GM21529 (cell line): ENCODE results near the gene COL6A2.

Experiments
- ATAC-seq: cut with Tn5 transposase; IDR thresholded peaks from one replicate; pipeline ENCODE4 v1.9.1; 2021; ENCODE audit not compliant: unreplicated experiment

The COL6A2 gene

DNA sequence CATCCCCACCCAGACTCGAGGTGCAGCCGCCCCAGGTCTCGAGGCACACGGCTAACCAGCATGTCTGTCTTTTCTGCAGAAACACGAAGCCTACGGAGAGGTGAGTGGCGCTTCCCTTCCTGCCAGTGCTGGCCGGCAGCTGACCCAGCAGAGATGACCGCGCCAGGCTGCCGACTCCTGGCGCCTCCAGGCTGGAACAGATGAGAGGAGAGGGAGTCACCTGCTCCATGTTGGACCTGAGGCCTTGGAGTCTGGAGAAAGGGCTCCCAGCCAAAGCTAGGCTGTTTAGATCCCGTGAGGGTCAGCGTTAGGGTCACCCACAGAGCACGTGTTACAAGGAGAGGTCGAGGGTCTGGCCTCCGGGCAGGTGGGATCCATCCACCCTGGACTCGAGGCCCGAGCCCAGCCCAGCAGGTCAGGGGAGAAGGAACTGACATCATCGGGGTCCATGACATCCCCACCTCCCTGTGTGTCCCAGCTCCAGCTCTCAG lies 14.9 kb downstream of the COL6A2 start:
- no peak for ATAC-seq

DNA sequence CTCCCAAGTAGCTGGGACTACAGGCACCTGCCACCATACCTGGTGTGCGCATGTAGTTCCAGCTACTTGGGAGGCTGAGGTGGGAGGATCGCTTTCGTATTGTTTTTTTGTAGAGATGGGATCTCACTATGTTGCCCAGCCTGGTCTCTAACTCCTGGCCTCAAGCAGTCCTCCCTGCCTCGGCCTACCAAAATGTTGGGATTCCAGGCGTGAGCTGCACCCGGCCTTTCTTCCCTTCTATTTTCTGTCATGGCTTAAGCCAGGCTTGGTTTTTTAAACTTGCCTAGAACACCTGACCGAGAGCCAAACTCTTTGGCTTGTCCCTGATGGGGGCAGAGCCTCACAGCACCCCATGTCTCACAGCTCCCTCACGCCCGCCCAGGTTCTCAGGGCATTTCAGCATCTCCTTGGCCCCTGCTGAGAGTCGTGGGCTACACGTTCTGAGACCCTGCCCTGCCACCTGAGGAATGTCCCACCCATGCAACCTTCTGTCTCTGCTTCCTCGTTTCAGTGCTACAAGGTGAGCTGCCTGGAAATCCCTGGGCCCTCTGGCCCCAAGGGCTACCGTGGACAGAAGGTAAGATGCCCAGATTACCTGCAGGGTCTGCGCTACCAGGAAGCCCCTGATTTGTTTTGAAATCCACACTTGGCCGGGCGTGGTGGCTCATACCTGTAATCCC lies 15.7 kb downstream of the COL6A2 start:
- ATAC-seq = no peak

DNA sequence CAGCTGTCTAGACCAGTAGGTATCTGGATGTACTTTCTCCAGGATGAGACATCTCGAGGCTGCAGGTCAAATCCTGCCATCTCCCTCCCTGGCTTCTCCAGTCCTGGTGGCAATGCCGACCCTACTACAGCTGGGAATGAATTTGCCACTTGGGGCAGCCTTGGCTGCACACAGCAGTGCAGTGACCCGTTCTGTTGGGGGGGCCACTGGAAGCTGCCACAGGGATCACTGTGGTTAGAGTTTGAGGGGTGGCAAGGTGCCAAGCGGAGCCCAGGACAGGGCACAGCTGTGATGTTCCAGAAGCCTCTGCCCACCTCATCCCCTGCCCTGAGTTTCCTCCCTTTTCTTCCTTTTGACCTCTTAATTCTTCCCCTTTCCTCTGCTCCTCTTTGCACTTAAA lies 17.1 kb downstream of the COL6A2 start:
- no peak for ATAC-seq

DNA sequence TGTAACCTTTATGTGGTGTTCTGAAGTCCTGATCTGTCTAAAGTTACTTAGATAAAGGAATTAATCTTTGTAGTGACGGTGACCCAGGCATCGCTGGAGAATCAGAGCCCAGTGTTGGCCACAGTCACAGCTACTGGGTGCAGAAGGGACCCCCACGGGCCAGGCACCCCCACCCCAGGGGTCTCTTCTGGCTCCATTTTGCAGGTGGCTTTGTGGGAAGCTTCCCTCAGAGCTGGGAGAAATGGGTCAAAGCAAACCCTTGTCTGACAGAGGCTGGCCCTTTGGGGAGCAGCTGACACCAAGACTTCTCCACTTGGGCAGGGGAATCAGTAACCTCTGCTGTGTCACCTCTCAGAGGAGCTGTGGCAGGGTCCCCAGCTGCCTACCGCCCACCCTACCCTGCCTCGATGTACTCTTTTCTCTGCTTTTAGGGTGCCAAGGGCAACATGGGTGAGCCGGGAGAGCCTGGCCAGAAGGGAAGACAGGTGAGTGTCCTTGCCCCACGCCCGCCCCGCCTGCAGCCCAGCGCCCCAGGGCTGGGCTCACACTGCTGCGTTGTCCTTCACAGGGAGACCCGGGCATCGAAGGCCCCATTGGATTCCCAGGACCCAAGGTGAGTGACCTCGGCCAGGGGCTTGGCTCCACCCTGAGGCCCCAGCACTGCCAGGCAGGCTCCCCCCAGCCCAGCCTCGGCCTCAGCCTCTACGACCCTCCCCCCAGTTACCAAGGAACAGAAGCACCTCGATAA lies 17.7 kb downstream of the COL6A2 start:
- no peak for ATAC-seq

DNA sequence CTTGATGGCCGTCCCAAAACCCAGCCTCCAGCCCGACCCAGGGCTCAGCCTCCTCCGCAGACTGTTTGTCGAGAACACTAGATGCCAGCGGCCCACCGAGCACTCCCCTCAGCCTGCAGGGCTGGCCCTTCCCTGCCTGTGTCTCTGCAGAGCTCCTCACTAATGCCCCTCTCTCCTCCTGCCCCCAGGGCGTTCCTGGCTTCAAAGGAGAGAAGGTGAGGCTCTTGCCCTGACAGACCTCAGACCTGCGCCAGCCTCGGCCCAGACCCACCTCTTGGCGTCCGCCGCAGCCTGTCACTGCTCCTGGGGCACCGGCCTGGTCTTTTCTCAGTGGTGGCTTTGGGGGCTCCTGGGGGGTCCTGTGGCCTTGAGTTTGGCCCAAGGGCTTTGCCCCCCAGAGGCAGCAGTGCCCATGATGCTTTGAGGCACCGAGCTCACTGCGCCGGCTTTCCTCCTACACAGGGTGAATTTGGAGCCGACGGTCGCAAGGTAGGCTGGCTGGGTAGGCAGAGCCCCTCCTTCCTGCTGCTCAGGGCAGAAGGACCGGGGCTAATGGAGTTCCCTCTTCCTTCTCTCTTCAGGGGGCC lies 18.4 kb downstream of the COL6A2 start:
- no peak for ATAC-seq

DNA sequence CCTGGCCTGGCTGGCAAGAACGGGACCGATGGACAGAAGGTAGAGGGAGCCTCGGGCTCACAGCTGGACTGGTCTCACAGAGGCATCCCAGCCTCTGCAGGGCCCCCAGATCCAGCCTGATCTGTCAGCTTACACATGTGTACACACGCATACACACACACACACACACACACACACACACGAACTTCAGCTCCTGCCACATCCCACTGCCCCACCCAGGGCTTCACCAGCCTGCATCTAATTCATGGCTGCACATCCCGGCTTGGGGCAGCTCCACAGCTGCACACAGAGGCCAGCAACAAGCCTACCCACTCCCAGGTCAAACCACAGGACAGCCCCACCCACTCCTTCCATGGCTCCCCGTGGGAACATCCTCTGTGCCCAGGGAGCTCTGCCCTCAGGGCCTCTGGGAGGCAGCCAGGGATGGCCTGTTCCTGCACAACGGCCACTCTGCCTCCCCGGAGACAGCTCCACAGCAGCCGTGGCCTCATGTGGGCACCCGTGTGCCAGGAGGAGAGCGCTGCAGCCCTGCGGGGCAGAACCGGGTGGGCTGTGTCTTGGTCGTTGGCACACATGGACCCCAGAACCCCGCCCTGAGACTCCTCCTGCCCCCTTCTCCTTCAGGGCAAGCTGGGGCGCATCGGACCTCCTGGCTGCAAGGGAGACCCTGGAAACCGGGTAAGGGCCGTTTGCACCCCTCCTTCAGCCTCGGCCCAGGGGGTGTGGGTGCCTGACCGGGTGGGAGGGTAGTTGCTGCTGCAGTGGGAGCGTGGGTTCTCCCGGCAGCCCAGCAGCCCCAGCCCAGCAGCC lies 19.1 kb downstream of the COL6A2 start:
- no peak for ATAC-seq

DNA sequence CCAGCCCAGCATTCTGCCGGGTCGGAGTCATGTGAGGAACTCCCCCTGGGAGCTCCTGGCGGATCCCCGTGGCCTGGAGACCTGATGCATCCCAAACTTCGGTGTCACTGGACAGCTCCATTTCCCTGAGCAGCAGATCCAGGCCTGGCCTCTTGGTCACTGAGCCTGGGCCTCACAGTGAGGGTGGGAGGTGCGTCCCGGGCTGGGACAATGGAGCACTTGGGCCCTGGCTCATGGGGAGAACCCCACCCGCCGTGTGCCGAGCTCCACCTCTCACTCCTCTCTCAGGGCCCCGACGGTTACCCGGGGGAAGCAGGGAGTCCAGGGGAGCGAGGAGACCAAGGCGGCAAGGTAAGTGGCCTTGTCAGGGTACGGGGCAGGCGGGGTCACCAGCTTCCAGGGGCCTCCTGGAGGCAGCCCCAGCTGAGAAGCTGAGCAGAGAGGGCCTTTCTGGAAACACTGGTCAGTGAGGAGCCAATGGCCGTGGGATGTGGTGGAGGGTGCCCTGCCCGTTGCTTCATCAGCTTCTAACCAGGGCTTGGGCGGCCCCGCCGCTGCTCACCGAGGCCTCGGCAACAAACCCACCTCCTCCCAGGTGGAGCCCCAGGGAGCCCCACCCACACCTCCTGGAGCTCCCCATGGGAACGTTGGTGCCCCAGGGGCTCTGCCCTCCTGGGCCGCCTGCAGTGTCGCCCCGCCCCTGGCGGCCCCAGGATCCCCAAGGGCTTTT lies 19.8 kb downstream of the COL6A2 start:
- ATAC-seq = no peak

DNA sequence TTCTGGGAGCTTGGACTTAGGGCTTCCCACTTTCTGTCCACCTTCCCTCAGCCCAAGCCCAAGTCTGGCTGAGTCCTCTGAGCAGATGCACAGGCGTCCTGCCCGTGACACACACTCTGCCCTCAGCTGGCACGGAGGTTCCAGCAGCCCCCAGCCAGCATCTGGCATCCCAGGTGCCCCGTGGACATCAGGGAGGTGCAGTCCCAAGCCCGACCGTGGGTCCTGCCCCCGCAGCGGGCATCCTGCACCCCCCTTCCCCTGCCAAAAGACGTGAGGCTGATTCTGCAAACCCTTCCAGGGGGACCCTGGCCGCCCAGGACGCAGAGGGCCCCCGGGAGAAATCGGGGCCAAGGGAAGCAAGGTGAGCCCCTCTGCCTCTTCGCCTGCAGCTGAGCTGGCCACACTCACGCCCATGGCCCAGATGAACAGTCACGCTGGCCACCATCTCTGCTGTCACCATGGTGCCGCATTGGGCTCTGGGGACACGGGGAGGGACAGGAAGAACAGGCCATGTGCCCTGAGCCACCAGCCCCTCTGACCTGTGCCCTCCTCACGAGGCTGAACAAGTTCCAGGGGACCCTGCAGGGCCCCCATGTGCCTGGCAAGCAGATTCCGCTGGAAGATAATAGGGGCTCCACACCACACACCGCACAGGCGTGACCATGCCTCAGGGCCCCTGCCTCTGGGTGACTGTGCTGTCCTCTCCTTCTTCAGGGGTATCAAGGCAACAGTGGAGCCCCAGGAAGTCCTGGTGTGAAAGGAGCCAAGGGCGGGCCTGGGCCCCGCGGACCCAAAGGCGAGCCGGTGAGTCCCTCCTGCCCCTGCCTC lies 20.6 kb downstream of the COL6A2 start:
- ATAC-seq = no peak

DNA sequence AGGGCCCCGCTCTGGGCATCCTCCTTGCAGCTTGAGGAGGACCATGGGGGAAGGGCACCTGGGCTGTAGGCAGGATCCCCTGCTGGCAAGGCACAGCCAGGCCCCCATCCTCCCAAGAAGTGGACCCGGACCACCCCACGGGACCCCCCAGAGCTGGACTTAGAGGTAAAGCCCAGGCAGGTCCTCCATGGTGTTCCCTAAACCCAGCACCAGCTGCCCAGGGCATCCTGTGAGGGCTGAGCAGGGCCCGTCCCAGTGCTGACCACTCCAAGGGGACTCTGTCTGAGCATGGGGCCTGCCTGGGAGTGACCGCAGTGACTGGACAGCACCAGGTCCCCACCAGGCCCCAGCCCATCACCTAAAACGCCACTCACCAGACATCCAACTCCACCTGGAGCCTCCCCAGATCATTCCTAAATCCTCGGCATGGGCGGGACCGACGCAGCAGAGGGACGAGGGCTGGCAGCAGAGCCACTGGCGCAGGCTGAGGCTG lies 21.3 kb downstream of the COL6A2 start:
- ATAC-seq = no peak

DNA sequence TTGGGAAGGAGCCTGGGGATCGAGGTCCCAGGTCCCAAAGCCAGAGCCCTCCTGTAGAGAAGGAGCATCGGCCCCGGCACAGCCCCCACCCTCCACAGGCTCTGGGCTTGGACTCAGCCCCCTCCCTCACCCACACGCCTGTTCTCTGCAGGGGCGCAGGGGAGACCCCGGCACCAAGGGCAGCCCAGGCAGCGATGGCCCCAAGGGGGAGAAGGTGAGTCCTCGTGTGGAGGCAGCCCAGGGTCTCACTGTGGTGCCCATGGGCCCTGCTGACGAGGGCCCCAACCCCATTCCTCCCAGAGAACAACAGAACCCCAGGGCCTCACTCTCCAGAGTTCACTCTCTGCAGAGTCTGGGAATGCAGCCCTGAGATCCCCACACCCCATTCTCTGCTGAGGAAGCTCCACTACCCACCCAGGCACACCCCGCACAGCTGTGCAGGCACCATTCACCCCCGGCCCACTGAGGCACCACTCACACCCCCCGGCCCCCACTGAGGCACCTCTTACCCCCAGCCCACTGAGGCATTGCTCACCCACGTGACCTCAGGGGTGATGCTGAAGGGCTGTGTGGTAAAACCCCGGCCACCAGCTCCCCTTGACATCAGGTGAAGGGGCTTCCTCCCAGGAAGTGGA lies 21.8 kb downstream of the COL6A2 start:
- no peak for ATAC-seq

DNA sequence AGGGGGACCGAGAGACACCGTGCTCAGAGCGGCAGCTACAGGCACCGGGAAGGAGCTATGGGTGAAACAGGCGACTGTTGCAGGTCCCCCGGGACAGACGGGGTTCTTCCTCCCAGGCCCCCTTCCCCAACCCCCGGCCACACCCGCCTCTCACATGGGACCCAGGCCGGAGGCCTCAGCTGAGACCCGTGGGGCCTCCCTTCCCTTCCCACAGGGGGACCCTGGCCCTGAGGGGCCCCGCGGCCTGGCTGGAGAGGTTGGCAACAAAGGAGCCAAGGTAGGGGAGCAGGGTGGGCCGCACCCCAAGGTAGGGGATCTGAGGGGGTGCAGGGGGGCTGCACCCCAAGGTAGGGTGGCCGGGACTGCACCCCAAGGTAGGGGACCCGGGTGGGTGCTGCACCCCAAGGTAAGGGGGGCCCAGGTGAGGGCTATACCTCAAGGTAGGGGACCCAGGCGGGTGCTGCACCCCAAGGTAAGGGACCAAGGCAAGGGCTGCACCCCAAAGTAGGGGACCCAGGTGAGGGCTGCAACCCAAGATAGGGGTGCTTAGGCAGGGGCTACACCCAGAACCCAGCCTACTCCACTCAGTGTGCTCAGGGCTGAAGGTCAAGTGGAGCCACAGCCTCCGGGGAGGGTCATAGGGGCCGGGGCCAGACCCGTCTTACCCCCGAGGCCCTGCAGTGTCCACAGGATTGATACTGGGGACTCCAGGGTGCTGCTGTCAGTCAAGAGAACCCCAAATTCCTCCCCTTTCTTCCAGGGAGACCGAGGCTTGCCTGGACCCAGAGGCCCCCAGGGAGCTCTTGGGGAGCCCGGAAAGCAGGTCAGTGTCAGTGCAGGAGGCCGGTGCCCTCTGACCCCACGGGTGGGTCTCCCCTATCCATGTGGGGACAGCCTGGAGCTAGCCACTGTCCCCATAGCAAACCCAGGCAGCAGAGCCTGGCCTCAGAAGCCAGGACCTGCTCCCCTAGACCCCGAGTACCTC lies 22.7 kb downstream of the COL6A2 start:
- ATAC-seq = no peak

DNA sequence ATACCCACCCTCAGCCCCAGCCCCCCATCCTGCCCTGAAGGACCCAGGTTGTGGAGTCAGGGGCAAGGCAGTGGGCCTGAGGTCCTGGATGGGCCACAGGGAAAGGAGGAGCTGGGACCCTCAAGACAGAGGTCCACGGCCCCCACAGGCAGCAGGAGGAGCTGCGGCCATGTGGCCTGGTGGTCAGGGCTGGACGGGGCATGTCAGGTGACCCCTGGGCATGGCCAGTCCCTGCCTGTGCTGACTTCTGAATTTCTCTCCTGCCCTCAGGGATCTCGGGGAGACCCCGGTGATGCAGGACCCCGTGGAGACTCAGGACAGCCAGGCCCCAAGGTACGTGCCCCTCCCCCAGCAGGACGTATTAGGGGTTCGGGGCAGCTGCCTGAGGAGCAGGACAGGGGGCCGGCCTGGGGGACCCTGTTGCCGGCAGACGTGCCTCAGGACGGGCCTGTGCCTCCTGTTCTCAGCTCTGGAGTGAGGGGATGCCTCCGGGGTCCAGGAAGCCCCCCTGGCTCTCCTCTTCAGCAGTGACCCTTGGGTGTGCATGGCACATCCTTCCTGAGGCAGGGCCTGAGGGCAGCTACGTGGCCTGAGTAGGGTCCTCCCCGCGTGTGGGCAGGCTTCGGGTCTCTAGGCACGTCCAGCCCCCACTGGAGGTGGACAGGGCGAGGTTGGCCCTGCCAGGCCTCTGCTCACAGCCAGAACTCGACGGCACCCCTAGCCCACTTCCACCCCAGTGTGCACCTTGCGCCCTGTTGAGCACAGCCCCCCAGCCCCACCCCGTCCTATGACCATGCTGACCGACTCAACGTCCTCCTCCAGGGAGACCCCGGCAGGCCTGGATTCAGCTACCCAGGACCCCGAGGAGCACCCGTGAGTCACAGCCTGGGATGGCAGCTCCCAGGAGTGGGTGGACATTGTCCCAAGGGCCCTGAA lies 23.6 kb downstream of the COL6A2 start:
- ATAC-seq = no peak

DNA sequence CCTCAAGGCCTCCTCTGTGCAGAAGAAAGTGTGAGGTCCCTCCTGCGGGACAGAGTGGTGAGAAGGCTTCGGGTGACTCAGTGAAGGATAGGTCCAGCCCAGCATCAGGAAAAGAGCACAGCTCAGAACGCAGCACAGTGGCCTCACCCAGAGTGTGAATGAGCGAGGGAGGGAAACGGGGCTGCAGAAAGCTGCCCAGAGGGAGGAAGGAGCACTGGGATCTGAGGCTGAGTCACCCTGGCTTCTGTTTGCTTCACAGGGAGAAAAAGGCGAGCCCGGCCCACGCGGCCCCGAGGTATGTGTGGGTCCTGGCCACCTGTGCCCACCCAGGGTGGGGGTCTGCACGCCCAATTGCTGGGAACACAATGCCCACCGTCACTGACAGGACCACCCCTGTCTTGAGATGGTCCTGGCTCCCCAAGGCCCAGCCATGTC lies 24.3 kb downstream of the COL6A2 start:
- ATAC-seq = no peak

DNA sequence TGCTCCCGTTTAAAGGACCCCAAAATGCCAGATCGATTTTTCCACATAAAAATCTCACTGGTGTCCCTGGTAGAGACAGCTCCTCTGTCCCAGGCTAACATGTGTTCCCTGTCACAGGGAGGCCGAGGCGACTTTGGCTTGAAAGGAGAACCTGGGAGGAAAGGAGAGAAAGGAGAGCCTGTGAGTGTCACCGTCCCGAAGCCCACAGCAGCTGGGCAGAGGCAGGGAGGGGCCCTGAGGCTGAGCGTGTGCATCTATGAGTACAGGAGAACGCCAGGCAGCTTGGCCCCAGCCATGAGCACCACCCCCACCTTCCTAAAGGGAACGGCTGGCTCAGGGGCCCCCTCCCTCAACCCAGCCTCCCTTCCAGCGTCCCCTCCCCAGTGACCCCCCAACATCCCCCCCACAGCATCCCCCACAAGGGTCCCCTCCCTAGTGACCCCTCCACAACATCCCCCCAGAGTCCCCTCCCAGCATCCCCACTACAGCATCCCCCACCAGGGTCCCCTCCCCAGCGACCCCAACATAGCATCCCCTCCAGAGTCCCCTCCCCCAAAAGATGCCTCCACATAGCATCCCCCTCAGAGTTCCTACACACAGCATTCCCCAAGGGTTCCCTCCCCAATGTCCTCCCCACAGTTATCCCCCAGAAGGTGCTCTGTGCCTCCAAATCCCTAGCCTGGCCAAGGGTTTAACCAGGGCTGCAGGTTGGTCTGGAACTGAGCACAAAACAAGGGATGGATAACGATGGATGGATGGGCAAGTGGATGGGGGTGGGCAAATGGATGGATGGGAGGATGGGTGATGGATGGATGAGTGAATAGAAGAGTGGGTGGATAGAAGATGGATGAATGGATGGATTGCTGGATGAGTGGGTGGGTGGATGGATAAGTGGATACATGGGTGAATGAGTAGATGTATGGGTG lies 25.1 kb downstream of the COL6A2 start:
- ATAC-seq = no peak

DNA sequence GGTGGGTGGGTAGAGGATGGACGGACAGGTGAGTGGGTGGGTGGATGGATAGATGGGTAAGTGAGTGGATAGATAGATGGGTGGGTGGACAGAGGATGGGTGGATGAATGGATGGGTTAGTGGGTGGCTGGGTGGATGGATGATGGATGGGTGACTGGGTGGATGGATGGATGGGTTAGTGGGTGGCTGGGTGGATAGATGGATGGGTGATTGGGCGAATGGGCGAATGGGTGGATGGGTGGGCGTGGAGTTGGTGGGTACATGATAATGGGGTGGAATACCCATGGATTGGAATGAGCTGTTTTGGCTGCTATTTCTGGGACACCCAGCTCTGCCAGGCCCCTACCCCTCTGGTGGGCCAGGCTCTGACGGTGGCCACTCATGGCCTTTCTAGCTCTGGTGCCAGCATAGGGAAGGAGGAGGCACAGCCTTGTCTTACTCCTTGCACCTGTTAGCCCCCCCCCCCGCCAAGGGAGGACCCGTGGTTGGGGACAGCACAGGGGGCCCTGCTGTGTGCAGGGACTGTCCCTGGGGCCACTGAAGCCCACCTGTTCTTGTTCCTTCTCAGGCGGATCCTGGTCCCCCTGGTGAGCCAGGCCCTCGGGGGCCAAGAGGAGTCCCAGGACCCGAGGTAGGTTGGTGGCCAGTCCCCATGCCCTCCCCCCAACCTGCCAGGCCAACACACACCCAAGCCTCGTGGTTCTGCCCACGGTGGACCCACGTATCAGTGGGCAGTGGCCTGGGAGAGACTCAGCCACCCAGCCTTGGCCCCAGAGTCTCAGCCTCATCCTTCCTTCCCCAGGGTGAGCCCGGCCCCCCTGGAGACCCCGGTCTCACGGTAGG lies 26.4 kb downstream of the COL6A2 start:
- ATAC-seq = no peak
